ENCODE results near the gene GDI2. TPM values are rescaled to one million over a fixed set of nuclear protein-coding genes. Genes with fewer than 3 reads are reported as not detected.

GDI2 gene
- total and polyA plus RNA-seq, 9 of the 15 experiments (the other 6 are each of a cell fraction or from before 2014, with no cell fraction given) = 262 to 424 (median 287) TPM

GRCh38 chr10:5732141-5732540 is 81.1 kb downstream of the GDI2 start:
- ChIA-PET POLR2A (interaction anchor here (0.7 to 1.6 kb wide), 3 partner anchors 9 to 533 kb away, joined by 3 to 5 read pairs (median 4); no protein-coding TSS in a partner anchor), CTCF (ENCODE audit: low intra/inter-chr PET ratio) (no interaction called here)
- no peaks in the 10 kb centered on the region for H3K9me1 ChIP-seq (ENCODE audit: control insufficient read depth, insufficient read depth, low read length)
- no peak overlapping the region for H3K27ac ChIP-seq (ENCODE audit: extremely low read depth, low read depth, low read length)
- in situ Hi-C loops (cut with MboI) = no loop called here
- no peaks in the 10 kb centered on the region for H3K4me1 ChIP-seq (replicated peaks in 1 of 2; ENCODE audit: control insufficient read depth in 2 of 2, insufficient read depth in 2 of 2, low read length in 2 of 2)
- H3K27me3 ChIP-seq (ENCODE audit: control insufficient read depth in 2 of 2, insufficient read depth in 2 of 2, low read length in 2 of 2) = no peaks in the 10 kb centered on the region
- intact Hi-C loops (cut with micrococcal nuclease) = loop anchor here (10.0 kb wide), 1 partner anchor 97 kb away; no protein-coding TSS in a partner anchor
- ATAC-seq = no peak
- no peak overlapping the region for H2AFZ ChIP-seq (ENCODE audit: low read depth, low read length)
- BruUV-seq (replicated peaks) = TSS peak; percentile 18
- no peak overlapping the region for H3K9ac ChIP-seq (ENCODE audit: insufficient read depth in 1 of 2, low read depth in 2 of 2, low read length in 2 of 2)
- no peak for FAIRE-seq
- no peaks in the 10 kb centered on the region for H4K20me1 ChIP-seq (replicated peaks; ENCODE audit: control insufficient read depth, insufficient read depth, low read length)
- H3K79me2 ChIP-seq (ENCODE audit: control insufficient read depth, insufficient read depth, low read length) = no peaks in the 10 kb centered on the region
- H3K36me3 ChIP-seq (ENCODE audit: control insufficient read depth, insufficient read depth, low read length) = peaks cover 76% of the 10 kb centered on the region
- H3K4me3 ChIP-seq = no peak overlapping the region
- 74% methylated on average over 4 of the region's 4 CpGs for WGBS (ENCODE audit: insufficient coverage, low coverage, missing lambda C conversion rate)
- DNase-seq (ENCODE audit: extremely low read depth in 1 of 4, low spot score in 3 of 4) = no peak
- H3K4me2 ChIP-seq (ENCODE audit: insufficient read depth, low read length) = no peak overlapping the region
- H3K9me3 ChIP-seq (replicated peaks; ENCODE audit: control insufficient read depth, insufficient read depth, low read depth, low read length) = no peaks in the 10 kb centered on the region
- TF ChIP-seq TCF7L2 (IDR thresholded peaks at IDR 0.05; ENCODE audit: low read depth, low read length) (no peak), SP2 (IDR thresholded peaks at IDR 0.05; ENCODE audit: extremely low read depth, low read depth, low read length, poor library complexity, severe bottlenecking) (no peak), ZNF41 (CRISPR knock-in tag; conservative IDR thresholded peaks at IDR 0.05) (no peak), ZFX (CRISPR knock-in tag; IDR thresholded peaks at IDR 0.05) (no peak), MTA3 (IDR thresholded peaks at IDR 0.05; ENCODE audit: borderline replicate concordance) (no peak), SAFB (IDR thresholded peaks at IDR 0.05; ENCODE audit: borderline replicate concordance, low read depth, low read length) (no peak), ERF (CRISPR knock-in tag; IDR thresholded peaks at IDR 0.05) (no peak), ETV6 (IDR thresholded peaks at IDR 0.05; ENCODE audit: borderline replicate concordance in 1 of 2, low read depth in 2 of 2, low read length in 1 of 2) (no peak), ETV6 (CRISPR knock-in tag; IDR thresholded peaks at IDR 0.05; ENCODE audit: borderline replicate concordance) (no peak), SRSF3 (IDR thresholded peaks at IDR 0.05; ENCODE audit: insufficient read depth, low read length) (no peak), PHB (CRISPR knock-in tag; IDR thresholded peaks at IDR 0.05) (no peak), ZNF76 (CRISPR knock-in tag; IDR thresholded peaks at IDR 0.05; ENCODE audit: borderline replicate concordance) (no peak), KHSRP (IDR thresholded peaks at IDR 0.05) (no peak), ZNF75A (CRISPR knock-in tag; IDR thresholded peaks at IDR 0.05) (no peak)
- TF ChIP-seq, protein P1, sequence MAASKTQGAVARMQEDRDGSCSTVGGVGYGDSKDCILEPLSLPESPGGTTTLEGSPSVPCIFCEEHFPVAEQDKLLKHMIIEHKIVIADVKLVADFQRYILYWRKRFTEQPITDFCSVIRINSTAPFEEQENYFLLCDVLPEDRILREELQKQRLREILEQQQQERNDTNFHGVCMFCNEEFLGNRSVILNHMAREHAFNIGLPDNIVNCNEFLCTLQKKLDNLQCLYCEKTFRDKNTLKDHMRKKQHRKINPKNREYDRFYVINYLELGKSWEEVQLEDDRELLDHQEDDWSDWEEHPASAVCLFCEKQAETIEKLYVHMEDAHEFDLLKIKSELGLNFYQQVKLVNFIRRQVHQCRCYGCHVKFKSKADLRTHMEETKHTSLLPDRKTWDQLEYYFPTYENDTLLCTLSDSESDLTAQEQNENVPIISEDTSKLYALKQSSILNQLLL (CRISPR knock-in tag; IDR thresholded peaks at IDR 0.05; ENCODE audit: borderline replicate concordance) = no peak
- TF ChIP-seq, protein P2, sequence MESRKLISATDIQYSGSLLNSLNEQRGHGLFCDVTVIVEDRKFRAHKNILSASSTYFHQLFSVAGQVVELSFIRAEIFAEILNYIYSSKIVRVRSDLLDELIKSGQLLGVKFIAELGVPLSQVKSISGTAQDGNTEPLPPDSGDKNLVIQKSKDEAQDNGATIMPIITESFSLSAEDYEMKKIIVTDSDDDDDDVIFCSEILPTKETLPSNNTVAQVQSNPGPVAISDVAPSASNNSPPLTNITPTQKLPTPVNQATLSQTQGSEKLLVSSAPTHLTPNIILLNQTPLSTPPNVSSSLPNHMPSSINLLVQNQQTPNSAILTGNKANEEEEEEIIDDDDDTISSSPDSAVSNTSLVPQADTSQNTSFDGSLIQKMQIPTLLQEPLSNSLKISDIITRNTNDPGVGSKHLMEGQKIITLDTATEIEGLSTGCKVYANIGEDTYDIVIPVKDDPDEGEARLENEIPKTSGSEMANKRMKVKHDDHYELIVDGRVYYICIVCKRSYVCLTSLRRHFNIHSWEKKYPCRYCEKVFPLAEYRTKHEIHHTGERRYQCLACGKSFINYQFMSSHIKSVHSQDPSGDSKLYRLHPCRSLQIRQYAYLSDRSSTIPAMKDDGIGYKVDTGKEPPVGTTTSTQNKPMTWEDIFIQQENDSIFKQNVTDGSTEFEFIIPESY (CRISPR knock-in tag; IDR thresholded peaks at IDR 0.05) = no peak

Data from K562 (cell line).